HG03064 (cell line): ENCODE results near the gene ADGRL3.
"Not testable (repeated sequence)": the region's sequence is repeated elsewhere in the genome, so short reads cannot be mapped to it uniquely, and the experiment has no call there.

Experiments used
- ATAC-seq: cut with Tn5 transposase; IDR thresholded peaks from one replicate; pipeline ENCODE4 v1.9.1; 2021; ENCODE audit warnings: low read depth; ENCODE audit not compliant: unreplicated experiment

ADGRL3 gene

DNA sequence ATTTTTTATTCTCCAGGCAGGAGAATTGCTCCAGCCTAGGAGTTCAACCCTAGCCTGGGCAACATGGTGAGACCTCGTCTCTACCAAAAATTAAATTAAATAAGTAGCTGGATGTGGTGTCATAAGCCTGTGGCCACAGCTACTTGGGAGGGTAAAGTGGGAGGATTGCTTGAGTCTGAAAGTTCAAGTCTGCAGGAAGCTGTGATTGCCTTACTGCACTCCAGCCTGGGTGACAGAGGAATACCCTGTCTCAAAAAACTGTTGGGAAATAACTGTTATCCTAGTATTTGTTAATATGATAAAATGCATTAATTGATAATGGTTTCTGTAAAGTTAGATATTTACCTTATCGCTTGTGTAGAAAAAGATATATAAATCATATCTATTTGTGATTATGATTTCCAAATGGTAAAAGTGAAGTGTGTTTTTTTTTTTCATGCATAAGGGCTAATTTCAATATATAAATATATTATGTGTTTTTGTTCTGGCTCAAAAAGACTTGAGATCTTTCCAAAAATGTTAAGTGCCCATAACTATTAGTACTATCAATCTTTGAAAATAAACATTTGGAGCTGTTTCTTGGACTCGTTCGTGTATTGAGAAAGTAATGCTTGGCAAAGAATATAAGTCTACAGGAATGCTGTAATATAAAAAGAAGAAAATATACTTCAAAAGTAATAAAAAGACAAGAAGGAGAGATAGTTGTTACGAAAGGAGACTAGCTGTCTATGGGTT lies 396.6 kb downstream of the ADGRL3 start:
- ATAC-seq, result no peak

DNA sequence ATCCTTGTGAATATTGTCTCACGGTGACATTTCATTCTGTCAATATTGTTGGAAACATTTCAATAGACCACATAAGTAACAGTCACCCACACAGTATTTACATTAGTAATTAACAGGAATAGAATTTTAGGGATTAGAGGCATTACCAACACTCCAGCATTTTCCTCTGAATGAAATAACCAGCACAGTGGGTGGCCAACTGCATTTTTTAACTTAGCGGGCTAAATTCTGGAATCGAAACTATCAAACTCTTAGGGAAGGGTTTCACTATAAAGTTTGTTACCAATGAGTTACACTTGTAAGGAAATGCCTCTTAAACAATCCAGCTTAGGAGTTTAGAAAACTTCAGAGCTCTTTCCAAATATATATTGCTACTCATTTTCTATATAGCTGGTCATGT lies 403.0 kb downstream of the ADGRL3 start:
- ATAC-seq, result no peak

DNA sequence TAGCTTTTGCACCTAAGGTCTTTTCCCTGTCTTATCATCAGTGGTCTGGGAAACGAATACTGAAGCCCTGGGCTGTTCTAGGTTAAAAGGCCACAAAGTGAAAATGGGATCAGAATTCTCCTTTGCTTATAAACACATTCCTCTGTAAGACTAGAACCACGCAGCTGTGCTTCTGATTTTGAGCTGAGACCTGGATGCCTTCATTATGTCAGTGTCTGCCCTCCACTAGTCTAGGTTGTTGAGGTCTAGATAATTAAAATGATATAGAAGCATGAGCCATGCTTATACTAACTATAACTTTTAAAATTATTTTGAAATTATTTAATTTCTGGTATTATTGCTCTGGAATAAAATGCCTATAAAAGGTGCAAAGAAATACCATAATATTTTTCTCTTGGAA lies 403.9 kb downstream of the ADGRL3 start:
- ATAC-seq, result no peak

DNA sequence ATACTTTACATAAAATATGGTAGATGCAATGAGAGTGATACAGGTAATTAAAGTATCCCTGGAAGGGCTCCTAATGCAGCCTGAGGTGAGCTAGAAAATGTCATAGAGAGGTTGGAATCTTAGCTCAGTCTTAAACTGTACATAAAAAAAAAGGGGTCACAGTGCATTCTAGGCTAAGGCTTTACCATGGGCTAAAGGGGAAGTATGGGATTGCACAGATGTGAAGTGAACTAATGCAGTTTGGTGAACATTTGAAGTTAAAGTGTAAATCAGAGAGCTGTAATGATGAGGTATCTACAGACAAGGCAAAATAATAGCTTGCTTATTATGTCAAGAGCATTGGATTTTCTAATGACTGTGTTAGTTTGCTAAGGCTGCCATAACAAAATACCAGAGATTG lies 405.9 kb downstream of the ADGRL3 start:
- no peak for ATAC-seq

DNA sequence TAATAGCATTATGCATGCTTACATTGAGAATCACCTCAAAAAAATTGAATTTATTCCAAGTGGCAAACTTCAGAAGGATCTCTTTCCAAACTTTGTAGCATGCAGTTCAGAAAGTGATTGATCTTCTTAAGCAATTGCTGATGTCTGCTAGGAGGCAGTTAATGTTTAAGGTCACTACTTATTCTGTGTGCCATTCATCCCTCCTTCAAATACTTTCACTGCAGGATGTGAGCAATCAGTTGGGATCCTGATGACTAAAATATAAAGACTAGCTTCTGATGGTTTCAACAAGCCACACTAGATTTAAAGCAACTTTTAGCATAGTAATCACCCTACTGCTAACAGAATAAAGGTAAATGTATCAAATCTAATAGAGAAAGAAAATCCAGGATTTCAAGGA lies 414.1 kb downstream of the ADGRL3 start:
- no peak for ATAC-seq

DNA sequence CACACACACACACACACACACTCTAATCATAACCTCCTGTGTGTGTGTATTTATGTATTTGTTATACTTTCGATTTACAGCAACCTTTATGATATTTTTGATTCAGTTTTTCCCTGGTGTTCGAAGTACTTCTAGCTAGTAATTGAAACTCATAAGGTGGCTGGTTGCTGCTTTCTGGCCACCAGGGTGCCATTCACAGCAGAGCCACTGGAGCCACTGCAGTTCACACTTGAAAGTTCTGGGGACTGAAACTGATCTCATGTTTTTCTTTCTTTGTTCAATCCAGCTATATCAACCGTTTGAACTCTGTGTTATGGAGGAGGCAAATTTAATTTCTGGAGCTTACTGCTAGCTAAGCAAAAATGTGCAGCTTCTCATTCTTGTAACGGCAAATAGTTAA lies 419.4 kb downstream of the ADGRL3 start:
- no peak for ATAC-seq

DNA sequence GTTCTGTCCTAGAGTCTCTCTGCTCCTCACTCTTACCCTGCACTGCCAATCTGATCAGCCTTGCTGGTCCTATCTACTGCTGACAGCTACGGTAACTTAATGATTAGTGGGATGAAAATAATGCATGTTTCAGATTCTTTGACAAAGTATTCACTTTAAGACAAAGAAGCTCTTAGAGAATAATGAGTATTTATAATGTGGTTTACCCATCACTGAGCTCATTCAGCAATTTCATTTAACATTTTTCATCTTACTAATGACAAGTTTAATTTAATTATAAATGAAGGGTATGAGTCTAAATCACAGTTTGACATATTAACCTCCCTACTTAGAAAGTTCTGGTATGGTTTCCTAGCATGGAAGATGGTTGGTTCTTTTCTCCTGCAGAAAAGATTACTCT lies 428.2 kb downstream of the ADGRL3 start:
- ATAC-seq, result no peak

DNA sequence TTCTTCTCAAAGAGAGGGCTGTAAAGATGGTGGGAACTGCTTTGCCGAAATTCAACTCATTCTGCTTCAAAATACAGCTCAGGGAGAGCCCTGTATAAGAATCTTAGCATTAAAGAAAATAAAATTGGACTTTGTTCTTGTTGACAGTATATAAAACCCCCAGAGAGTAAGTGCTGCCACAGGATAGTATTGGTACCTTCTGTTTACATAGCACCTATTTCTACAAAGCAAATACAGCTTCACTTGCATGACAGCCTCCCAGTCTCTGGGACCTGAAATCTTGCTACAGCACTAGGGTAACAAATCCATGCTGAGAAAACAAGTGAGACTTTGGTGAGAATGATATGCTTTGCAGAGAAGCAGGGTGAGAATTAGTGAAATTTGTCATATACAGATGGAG lies 428.6 kb downstream of the ADGRL3 start:
- ATAC-seq, result no peak

DNA sequence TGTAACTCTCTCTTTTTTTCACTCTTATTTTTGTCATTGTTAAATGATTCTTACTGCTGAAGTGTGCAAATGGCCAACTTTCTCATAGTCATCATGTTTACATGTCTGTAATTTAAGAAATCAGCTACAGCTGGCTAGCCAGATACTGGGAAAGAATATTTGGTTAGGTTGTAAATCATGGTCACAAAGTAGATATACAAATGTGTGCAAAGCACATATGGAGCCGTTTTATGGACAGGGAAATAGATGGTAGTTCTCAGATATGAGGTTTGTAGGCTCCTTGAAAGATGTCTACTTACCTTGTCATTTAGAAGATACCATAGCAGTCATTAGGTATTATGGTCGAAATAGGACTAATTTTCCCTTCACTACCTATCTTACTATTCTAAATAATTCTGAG lies 430.4 kb downstream of the ADGRL3 start:
- no peak for ATAC-seq

DNA sequence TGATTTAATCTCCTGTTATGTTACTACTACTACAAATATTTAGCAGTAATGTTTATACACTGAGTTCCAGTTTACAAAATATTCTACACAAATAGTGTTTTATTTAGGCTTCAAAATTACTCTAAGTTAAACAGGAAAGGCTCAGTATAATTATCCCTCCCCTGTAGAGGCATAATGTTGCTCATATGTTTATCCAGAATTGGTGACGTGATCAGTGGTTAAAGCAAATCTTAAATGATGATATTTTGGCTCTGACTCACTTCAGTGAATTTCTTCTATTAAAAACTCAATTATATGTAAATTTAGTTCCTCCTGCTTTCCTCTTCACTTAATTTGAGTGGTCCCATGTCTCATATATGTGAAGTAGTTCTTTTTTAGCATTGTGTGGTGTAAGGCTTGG lies 438.5 kb downstream of the ADGRL3 start:
- ATAC-seq, result no peak

DNA sequence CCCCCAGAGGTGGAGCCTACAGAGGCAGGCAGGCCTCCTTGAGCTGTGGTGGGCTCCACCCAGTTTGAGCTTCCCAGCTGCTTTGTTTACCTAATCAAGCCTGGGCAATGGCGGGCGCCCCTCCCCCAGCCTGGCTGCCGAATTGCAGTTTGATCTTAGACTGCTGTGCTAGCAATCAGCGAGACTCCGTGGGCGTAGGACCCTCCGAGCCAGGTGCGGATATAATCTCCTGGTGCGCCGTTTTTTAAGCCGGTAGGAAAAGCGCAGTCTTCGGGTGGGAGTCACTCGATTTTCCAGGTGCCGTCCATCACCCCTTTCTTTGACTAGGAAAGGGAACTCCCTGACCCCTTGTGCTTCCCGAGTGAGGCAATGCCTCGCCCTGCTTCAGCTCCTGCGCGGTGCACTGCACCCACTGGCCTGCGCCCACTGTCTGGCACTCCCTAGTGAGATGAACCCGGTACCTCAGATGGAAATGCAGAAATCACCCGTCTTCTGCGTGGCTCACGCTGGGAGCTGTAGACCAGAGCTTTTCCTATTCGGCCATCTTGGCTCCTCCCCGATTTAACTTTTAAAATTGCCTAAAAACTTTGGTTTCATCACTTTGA lies 446.7 kb downstream of the ADGRL3 start:
- ATAC-seq, result not testable (repeated sequence)

DNA sequence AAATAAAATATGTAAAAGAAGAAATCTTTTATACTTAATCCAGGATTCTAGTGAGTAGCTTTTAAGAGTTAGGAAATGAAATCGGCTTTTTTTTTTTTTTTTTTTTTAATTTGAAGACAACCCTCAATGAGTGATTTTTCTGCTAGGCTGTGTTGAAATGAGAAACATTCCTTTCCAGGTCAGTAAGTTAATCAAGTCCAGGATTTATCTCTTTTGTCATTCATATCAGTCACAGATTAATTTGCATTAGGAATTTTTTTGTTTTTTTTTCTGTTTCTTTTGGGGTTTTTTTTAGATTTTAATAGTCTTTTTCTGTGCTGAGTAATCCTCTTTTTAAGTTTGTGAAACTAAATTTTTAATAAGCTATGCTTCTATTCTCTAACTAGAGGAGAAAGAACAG lies 448.1 kb downstream of the ADGRL3 start:
- ATAC-seq, result no peak

DNA sequence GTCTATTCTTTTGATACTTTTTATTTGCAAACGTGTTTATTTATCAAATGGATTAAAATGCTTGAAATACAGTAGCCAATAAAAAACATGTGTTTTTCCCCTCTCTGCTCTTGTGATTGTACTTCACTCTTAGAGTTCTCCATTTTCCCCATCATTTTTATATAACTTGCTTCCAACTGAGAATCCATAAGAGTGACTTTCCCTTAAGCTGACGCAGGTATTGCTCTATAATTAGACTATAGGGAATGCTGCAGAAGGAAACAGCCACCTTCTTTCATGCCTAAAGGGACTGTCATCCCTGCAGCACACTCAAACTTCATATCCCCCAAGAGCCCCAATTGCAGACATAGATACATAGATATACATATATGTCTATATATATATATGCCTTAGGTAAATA lies 456.9 kb downstream of the ADGRL3 start:
- ATAC-seq, result no peak

DNA sequence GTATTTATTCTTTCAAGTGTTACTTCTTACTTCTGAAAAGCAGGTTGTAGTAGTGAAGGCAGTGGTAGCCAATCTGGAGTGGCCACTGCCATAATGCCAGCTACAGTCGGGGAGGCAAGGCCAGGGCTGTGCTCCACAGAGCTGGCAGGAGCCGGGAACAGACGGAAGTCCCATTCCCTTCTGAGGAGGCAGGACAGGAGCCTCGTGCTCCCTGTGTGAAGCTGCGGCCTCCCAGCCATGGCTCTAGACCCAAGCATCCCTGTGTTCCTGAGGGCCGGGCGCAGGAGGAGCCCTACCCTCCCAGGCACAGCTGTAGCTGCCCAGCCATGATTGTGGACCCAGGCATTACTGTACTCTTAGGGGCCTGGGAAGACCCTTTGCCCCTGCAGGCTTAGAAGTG lies 461.8 kb downstream of the ADGRL3 start:
- no peak for ATAC-seq

DNA sequence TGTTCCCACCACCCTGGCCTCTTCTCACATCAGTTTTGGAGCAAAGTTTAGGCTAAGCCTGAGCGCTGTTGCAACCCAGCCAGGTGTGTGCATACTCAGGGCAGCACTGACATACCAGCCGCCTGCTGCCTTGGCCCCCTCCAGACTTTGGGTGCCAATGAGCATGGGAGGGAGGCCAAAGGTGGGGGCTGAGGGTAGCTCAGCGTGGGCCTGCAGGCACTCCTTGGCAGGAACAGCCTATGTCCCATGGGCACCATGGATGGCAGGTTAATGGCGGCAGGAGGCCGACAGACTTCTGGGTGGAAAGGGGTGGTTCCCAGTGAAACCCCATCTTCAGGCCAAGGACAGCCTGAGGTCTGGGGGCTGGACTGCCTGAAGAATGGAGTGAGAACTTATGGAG lies 462.2 kb downstream of the ADGRL3 start:
- no peak for ATAC-seq

DNA sequence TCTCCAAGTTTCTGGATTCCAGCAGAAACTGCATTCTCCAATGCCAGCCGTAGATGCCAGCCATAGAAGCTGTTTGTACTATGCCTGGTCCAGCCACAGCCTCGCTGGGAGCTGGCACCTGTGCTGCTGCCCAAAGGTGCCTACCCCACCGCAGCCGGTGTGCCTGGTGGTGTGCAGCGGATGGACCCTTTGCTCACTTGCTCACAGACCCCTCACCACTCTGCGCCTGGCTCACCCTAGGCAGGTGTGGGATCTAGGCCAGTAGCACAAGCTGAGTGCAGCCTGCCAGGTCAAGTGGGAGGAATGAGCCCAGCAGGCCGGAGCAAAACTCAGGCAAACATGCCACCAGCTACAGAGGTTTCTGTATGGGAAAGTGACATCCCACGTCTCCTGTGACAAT lies 463.2 kb downstream of the ADGRL3 start:
- no peak for ATAC-seq

DNA sequence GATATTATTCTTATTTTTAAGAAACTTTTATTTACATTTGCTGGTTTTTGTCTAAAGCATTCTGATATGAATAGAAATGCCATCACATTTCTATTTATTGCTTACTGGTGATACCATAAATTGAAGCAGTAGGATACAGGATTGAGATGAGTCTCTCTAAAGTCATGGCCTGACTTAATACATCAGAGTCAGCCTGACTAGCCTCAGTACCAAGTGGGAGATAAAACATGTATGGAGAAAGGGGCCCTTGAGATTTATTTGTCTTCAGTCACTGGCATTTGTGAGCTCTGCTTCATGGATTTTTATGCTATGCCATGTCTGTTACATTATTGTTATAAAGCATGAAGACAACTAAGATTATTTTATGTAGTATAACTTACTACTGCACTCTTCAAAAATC lies 465.5 kb downstream of the ADGRL3 start:
- ATAC-seq, result no peak

DNA sequence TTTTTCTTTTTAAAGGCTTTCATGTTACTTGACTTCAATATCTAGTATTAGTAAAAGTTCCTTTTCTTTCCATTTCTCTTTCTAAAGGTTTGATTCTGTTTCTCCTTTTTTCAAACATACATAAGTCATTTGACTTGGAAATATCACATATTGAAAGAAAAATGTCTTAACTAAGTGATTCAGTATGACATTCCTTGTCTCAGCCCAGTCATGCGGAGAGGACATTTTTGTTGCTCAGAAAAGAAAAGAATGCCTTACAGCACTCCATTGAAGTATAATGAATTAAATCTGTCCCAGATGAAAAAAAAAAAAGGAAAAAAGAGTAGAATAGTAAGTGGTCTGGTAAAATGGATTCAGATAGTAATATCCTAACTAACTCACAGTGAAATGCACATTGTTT lies 466.1 kb downstream of the ADGRL3 start:
- ATAC-seq, result no peak

DNA sequence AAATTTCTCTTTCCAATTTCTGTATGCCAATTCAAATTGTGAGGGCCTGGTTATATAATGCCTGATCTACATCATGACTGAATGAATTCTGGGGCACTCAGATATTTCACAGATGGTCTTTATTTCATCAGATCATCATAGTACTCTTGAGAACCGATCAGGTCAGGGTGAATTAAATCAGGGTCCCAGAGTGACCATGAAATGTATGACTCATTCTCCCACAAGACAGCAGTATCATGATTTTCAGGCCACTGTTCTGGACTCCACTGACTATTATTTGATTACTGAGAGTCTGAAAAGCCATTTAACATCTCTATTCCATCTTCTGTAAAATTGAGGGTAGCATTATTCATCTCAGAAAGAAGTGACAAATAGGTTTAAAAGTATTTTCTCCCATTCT lies 471.5 kb downstream of the ADGRL3 start:
- ATAC-seq, result no peak

DNA sequence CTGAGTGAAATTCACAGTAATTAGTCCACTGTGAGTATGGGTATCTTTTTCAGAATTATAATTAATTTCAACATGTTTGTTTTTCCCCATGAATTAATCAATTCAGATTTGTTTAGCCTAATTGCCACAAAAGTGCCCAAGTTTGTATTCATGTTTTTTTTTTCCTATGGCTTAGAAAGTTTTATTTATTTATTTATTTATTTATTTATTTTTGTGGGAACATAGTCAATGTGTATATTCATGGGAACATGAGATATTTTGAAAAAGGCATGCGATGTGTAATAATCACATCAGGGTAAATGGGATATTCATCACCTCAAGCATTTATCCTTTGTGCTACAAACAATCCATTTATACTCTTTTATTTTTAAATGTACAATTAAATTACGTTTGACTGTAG lies 475.3 kb downstream of the ADGRL3 start:
- ATAC-seq, result no peak

DNA sequence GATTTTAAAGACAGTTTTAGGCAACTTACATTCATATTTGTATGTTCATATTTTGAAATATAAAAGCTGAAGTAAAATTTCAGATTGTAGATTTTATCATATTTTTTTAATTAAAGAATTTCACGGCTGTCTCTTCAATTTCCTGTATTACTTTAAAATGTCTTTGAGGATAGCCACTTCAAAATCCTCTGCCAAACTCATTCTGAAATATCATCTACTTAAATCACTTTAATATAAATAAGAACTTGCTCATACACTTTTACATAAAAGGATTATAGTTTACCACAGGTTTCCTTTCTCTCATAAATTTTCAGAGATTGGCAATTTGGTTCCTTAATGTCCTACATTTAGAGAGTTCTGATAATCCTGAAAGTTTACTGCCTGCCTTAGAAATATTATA lies 478.2 kb downstream of the ADGRL3 start:
- ATAC-seq, result no peak

DNA sequence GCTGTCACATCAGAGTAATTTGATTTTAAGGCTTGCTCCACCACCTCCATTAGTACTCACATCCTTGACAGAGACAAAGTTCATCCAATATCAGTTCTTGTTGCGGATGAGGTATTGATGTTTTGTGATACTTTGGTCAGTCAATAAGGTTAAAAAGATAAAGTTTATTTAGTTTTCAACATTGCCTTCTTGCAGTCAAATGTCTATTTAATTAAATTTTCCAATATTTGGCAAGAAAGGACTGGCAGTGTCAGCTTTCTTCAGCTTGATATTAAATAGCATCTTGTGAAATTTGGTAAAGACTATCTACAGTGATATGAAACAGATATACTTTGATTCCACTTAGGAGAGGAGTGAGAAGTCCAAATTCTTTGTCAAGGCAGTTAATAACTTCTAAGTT lies 493.4 kb downstream of the ADGRL3 start:
- ATAC-seq, result no peak
